ENCODE data around the gene BSCL2. TPM values are rescaled to one million over a fixed set of nuclear protein-coding genes. Genes with fewer than 3 reads are reported as not detected.

BSCL2 gene
- total RNA-seq, 4 donors from 2014 or later, result 25.7 to 69.4 (median 32.6) TPM

DNA sequence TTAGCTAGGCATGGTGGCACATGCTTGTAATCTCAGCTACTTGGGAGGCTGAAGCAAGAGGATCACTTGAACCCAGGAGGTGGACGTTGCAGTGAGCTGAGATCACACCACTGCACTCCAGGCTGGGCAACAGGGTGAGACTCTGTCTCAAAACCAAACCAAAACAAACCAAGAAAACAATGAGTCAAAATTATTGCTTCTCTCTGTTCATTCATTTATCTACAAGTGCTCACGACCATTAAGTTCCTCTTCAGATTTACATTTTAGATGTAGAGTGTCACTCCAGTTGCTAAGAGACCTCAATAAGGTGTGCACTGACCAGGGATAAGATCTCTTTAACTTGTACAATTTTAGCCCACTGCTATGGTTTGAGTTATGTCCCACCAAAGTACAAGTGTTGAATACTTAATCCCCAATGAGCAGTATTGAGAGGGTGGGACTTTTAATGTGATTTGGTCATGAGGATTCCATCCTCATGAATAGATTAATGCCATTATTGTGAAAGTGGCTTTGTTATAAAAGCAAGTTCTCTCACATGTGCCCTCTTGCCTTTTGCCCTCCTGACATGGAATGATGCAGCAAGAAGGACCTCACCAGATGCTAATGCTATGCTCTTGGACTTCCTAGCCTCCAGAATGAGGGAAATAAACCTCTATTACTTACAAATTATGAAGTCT is 12.2 kb upstream of the BSCL2 start:
- no peaks in the 10 kb centered on the region for H3K9me3 ChIP-seq
- H3K27me3 ChIP-seq, result no peaks in the 10 kb centered on the region
- no peak for TF ChIP-seq POLR2A (IDR thresholded peaks at IDR 0.05)
- TF ChIP-seq, protein P1, sequence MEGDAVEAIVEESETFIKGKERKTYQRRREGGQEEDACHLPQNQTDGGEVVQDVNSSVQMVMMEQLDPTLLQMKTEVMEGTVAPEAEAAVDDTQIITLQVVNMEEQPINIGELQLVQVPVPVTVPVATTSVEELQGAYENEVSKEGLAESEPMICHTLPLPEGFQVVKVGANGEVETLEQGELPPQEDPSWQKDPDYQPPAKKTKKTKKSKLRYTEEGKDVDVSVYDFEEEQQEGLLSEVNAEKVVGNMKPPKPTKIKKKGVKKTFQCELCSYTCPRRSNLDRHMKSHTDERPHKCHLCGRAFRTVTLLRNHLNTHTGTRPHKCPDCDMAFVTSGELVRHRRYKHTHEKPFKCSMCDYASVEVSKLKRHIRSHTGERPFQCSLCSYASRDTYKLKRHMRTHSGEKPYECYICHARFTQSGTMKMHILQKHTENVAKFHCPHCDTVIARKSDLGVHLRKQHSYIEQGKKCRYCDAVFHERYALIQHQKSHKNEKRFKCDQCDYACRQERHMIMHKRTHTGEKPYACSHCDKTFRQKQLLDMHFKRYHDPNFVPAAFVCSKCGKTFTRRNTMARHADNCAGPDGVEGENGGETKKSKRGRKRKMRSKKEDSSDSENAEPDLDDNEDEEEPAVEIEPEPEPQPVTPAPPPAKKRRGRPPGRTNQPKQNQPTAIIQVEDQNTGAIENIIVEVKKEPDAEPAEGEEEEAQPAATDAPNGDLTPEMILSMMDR (IDR thresholded peaks at IDR 0.05), result no peak
- 65 to 90% methylated on average over 2 of the region's 2 CpGs for WGBS, 2 donors
- H3K4me1 ChIP-seq, result peaks cover 4 to 57% (median 6%) of the 10 kb centered on the region in 3 donors
- H3K4me3 ChIP-seq, result no peak overlapping the region
- H3K36me3 ChIP-seq, result peaks cover 58 to 99% (median 72%) of the 10 kb centered on the region in 3 donors
- no peak for DNase-seq
- H3K27ac ChIP-seq, result no peak overlapping the region
- intact Hi-C loops (cut with DNase I), result no loop called here

GRCh38 chr11:62716816-62717215 is 9.6 kb upstream of the BSCL2 start:
- peaks cover 41 to 100% (median 60%) of the 10 kb centered on the region in 3 donors for H3K36me3 ChIP-seq
- TF ChIP-seq, protein P1 (IDR thresholded peaks at IDR 0.05), result no peak
- no peak for TF ChIP-seq POLR2A (IDR thresholded peaks at IDR 0.05)
- intact Hi-C loops (cut with DNase I), result no loop called here

GRCh38 chr11:62716206-62716605 is 9.0 kb upstream of the BSCL2 start:
- intact Hi-C loops (cut with DNase I), result no loop called here
- Histone ChIP-seq H3K4me1 (peaks cover 0 to 39% (median 0%) of the 10 kb centered on the region in 3 donors), H3K27me3 (no peaks in the 10 kb centered on the region), H3K4me3 (no peak overlapping the region), H3K36me3 (peaks cover 36 to 100% (median 55%) of the 10 kb centered on the region in 3 donors), H3K9me3 (no peaks in the 10 kb centered on the region), H3K27ac (peak overlapping the region in 1 of 4 donors; percentile 9)
- 90 to 95% methylated on average over 5 of the region's 5 CpGs for WGBS, 2 donors
- DNase-seq, result no peak
- TF ChIP-seq, protein P1 (IDR thresholded peaks at IDR 0.05), result no peak
- no peak for TF ChIP-seq POLR2A (IDR thresholded peaks at IDR 0.05)

More at GRCh38 chr11:62716816-62717215, 9.6 kb upstream of the BSCL2 start:
- peaks cover 0 to 44% (median 0%) of the 10 kb centered on the region in 3 donors for H3K4me1 ChIP-seq
- no peaks in the 10 kb centered on the region for H3K27me3 ChIP-seq
- H3K4me3 ChIP-seq, result no peak overlapping the region
- no peaks in the 10 kb centered on the region for H3K9me3 ChIP-seq
- 59 to 62% methylated on average over 10 to 11 of the region's 11 CpGs for WGBS, 2 donors
- H3K27ac ChIP-seq, result peak overlapping the region in 3 of 4 donors; percentile 9 to 25 (median 22)
- DNase-seq, result no peak

GRCh38 chr11:62715150-62716130 is 8.2 kb upstream of the BSCL2 start:
- Histone ChIP-seq H3K9me3 (no peaks in the 10 kb centered on the region), H3K27me3 (no peaks in the 10 kb centered on the region), H3K4me3 (no peak overlapping the region), H3K4me1 (peaks cover 0 to 43% (median 2%) of the 10 kb centered on the region in 3 donors), H3K27ac (no peak overlapping the region), H3K36me3 (peaks cover 31 to 100% (median 48%) of the 10 kb centered on the region in 3 donors)
- no peak for TF ChIP-seq POLR2A (IDR thresholded peaks at IDR 0.05)
- intact Hi-C loops (cut with DNase I), result no loop called here
- WGBS, 2 donors, result 82 to 89% methylated on average over 18 of the region's 24 CpGs
- no peak for DNase-seq

GRCh38 chr11:62713343-62713742 is 6.1 kb upstream of the BSCL2 start:
- Histone ChIP-seq H3K36me3 (peaks cover 18 to 83% (median 33%) of the 10 kb centered on the region in 3 donors), H3K4me1 (peaks cover 13 to 52% (median 13%) of the 10 kb centered on the region in 3 donors), H3K4me3 (no peak overlapping the region), H3K9me3 (no peaks in the 10 kb centered on the region), H3K27ac (peak overlapping the region in 1 of 4 donors; percentile 14), H3K27me3 (no peaks in the 10 kb centered on the region)
- intact Hi-C loops (cut with DNase I), result no loop called here
- no peak for DNase-seq
- no peak for TF ChIP-seq POLR2A (IDR thresholded peaks at IDR 0.05)
- TF ChIP-seq, protein P1 (IDR thresholded peaks at IDR 0.05), result no peak
- WGBS, 2 donors, result 68 to 73% methylated on average over 2 of the region's 2 CpGs
